Activated T-cell treated with anti-CD3 and anti-CD28 coated beads, Interleukin-2, amount 50 U/mL, for 1 hour (primary cell): ENCODE measurements around the gene ZDHHC24.
"Not testable (repeated sequence)": the region's sequence is repeated elsewhere in the genome, so short reads cannot be mapped to it uniquely, and the experiment has no call there.

Experiments
- DNase-seq: peaks from one replicate; pipeline ENCODE4 v3.0.0-alpha.2; 2020

The ZDHHC24 gene

GRCh38 chr11:66545701-66546367 is at the start of gene ZDHHC24:
ZDHHC24 (minus strand) TSS chr11:66546048; CDS start chr11:66546003, 45 bp downstream.
- DNase-seq: peak; percentile 87

GRCh38 chr11:66595245-66595904 is 49.5 kb upstream of the ZDHHC24 start:
- DNase-seq: no peak

- no peak for DNase-seq
Measured at GRCh38 chr11:66593650-66594049, 47.8 kb upstream of the ZDHHC24 start.

GRCh38 chr11:66593303-66593635 is 47.4 kb upstream of the ZDHHC24 start:
- DNase-seq: no peak

- DNase-seq: peak; percentile 99
Measured at GRCh38 chr11:66592457-66593302, 46.8 kb upstream of the ZDHHC24 start, which contains the start of the genes CCDC87 and CCS. CCDC87 (minus strand) TSS chr11:66593063; CDS start chr11:66593015, 48 bp downstream. CCS (plus strand) TSS chr11:66593185; CDS start chr11:66593262, 77 bp downstream.

- DNase-seq: no peak
Measured at GRCh38 chr11:66591175-66591574, 45.3 kb upstream of the ZDHHC24 start.

- DNase-seq: no peak
Measured at GRCh38 chr11:66589996-66590675, 44.3 kb upstream of the ZDHHC24 start.

GRCh38 chr11:66589315-66589714 is 43.5 kb upstream of the ZDHHC24 start:
- not testable (repeated sequence) for DNase-seq

- no peak for DNase-seq
Measured at GRCh38 chr11:66586136-66586535, 40.3 kb upstream of the ZDHHC24 start.

GRCh38 chr11:66585447-66585846 is 39.6 kb upstream of the ZDHHC24 start:
- not testable (repeated sequence) for DNase-seq

GRCh38 chr11:66582565-66583147 is 36.8 kb upstream of the ZDHHC24 start:
- not testable (repeated sequence) for DNase-seq

GRCh38 chr11:66581261-66581660 is 35.4 kb upstream of the ZDHHC24 start:
- DNase-seq: no peak

- no peak for DNase-seq
Measured at GRCh38 chr11:66580803-66581202, 35.0 kb upstream of the ZDHHC24 start.

- peak; percentile 83 for DNase-seq
Measured at GRCh38 chr11:66579017-66579606, 33.3 kb upstream of the ZDHHC24 start.

GRCh38 chr11:66570850-66571180 is 25.0 kb upstream of the ZDHHC24 start:
- DNase-seq: no peak

GRCh38 chr11:66570079-66570849 is 24.4 kb upstream of the ZDHHC24 start:
- DNase-seq: no peak

- no peak for DNase-seq
Measured at GRCh38 chr11:66569076-66569475, 23.2 kb upstream of the ZDHHC24 start.

GRCh38 chr11:66568124-66568916 is 22.5 kb upstream of the ZDHHC24 start, which contains the start of gene CTSF:
CTSF (minus strand) TSS chr11:66568606; CDS start chr11:66568486, 120 bp downstream.
- DNase-seq: peak; percentile 74

GRCh38 chr11:66567787-66568123 is 21.9 kb upstream of the ZDHHC24 start:
- DNase-seq: no peak

GRCh38 chr11:66566221-66566620 is 20.4 kb upstream of the ZDHHC24 start:
- DNase-seq: no peak

GRCh38 chr11:66564984-66565383 is 19.1 kb upstream of the ZDHHC24 start:
- DNase-seq: no peak
